Heart left ventricle (tissue), 16 donors: Measurements from ENCODE around the gene MREG. TPM values are rescaled to one million over a fixed set of nuclear protein-coding genes. Genes with fewer than 3 reads are reported as not detected.

ENCODE experiments used
- ATAC-seq, 4 donors: fragments of 200-7000 bp; cut with Tn5 transposase; one replicate each; pipeline ENCODE4 v1.9.1; 2020 to 2022; ENCODE audit warnings: moderate library complexity in 4 of 4, mild to moderate bottlenecking in 3 of 4, moderate number of reproducible peaks in 1 of 4
- DNase-seq, 5 donors: peaks; one replicate each; pipeline ENCODE4 v3.0.0-alpha.2; 2020
- H3K27ac ChIP-seq, 12 donors: fragments of 200-600 bp; sonication (generic) in 4 of 12; one replicate each; pipeline versions ENCODE4 v1.5.0 to v1.8.0; 2016 to 2022; ENCODE audit warnings: mild to moderate bottlenecking in 2 of 12
- H3K27me3 ChIP-seq, 9 donors: fragments of 200-600 bp; sonication (generic) in 2 of 9; one replicate each; pipeline versions ENCODE4 v1.5.1 to v1.8.0; 2016 to 2022; ENCODE audit warnings: mild to moderate bottlenecking in 3 of 9
- H3K36me3 ChIP-seq, 9 donors: fragments of 200-600 bp; sonication (generic) in 2 of 9; one replicate each; pipeline versions ENCODE4 v1.5.0 to v1.8.0; 2018 to 2022; ENCODE audit warnings: mild to moderate bottlenecking in 2 of 9
- H3K4me1 ChIP-seq, 12 donors: fragments of 200-600 bp; sonication (generic) in 4 of 12; one replicate each; pipeline versions ENCODE4 v1.5.0 to v1.8.0; 2016 to 2022; ENCODE audit warnings: mild to moderate bottlenecking in 3 of 12
- H3K4me3 ChIP-seq, 12 donors: fragments of 200-600 bp; sonication (generic) in 4 of 12; one replicate each; pipeline versions ENCODE4 v1.5.0 to v1.8.0; 2017 to 2022; ENCODE audit warnings: mild to moderate bottlenecking in 9 of 12, moderate library complexity in 4 of 12
- H3K9me3 ChIP-seq, 12 donors: fragments of 200-600 bp; sonication (generic) in 4 of 12; one replicate each; pipeline versions ENCODE4 v1.5.0 to v1.8.0; 2016 to 2022; ENCODE audit warnings: mild to moderate bottlenecking in 1 of 12
- CTCF ChIP-seq, 12 donors: fragments of 200-600 bp; sonication (generic) in 4 of 12; IDR thresholded peaks; one replicate each; pipeline versions ENCODE4 v1.5.0 to v1.8.0; 2018 to 2022; ENCODE audit warnings: antibody characterized with exemption in 12 of 12, mild to moderate bottlenecking in 5 of 12
- POLR2A ChIP-seq, 2 donors: fragments of 450-650 bp; IDR thresholded peaks; one replicate each; pipeline ENCODE4 v1.6.1; 2017; ENCODE audit warnings: antibody characterized with exemption in 2 of 2, mild to moderate bottlenecking in 2 of 2, moderate library complexity in 2 of 2
- WGBS, 4 donors: extraction: QIAGEN DNeasy Blood & Tissue Kit in 2 of 4; methylation state at CpG; one replicate each; pipeline versions ENCODE4 v1.1.5 to v1.1.7; 2013 to 2018; 5-methylcytosine and 5-hydroxymethylcytosine counted together
- intact Hi-C, 10 donors: fragments of 100-400 bp; cut with DNase I; formaldehyde crosslinking; loops; one replicate each; pipeline versions ENCODE4 v1.11.1 to v1.14.2; 2022
- polyA plus RNA-seq, 2 donors: library from polyadenylated mRNA; stranded (reverse); fragments of 200-250 nt; gene quantifications; one replicate each; pipeline ENCODE4 v1.2.3, GENCODE V29; 2013
- total RNA-seq, 9 donors: library from RNA; depleted of rRNA in 2 of 9; stranded (reverse); fragments of >200 nt in 2 of 9; fragmentation: NEBNext Ultra II Directional in 3 of 9; extraction: Animal tissue kit (Norgen Biotek cat#: 25700) in 3 of 9; gene quantifications; one replicate each; pipeline versions ENCODE4 v1.1.0 to v1.2.4, GENCODE V29; 2016 to 2023
- donor health status: ischemic (EF 13 %, LVEDD 7.1; RV severe dilation, severe dysfunction).
- donor health status: healthy with polysubstance abuse.
- donor health status: DM: no; HTN: yes; CAD: no.
- donor health status: DM: no; HTN: no; CAD: no.
- donor health status: ischemic (EF 25% LVEDD 6.9; RV normal size, moderate dysfunction).
- donor health status: ischemic (EF 25% LVEDD 5.7; RV mildly dilated, moderate dysfunction).
- donor health status: healthy.
- donor health status: DM: yes; HTN: yes; CAD: no.
- donor health status: ischemic (EF 35%, LVEDD 5.7; RV mildly dilated, moderate dysfunction).
- donor health status: nonischemic (EF 11% LVEDD 7.7; RV severe dilation, severe dysfunction).
- donor health status: DM: yes; HTN: yes; CAD: no.
- donor health status: PGD.
- donor health status: ischemic (EF 29% LVEDD 5.4; RV normal size, mild dysfunction).
- donor health status: nonischemic (EF 23%, LVEDD 6.1; RV moderate dilation, normal function).

MREG gene
- total and polyA plus RNA-seq, 11 donors = 0.14 to 2.4 (median 0.34) TPM; not detected in 1

- no peaks in the 10 kb centered on the region for H3K27me3 ChIP-seq
- ATAC-seq (no peak), DNase-seq (no peak)
- no peak overlapping the region for H3K4me3 ChIP-seq
- no peak for TF ChIP-seq POLR2A (IDR thresholded peaks at IDR 0.05)
- no peak for TF ChIP-seq CTCF (IDR thresholded peaks at IDR 0.05)
- H3K27ac ChIP-seq = no peak overlapping the region
- H3K9me3 ChIP-seq = no peaks in the 10 kb centered on the region
- peaks cover 0 to 46% (median 0%) of the 10 kb centered on the region in 12 donors for H3K4me1 ChIP-seq
- no peaks in the 10 kb centered on the region for H3K36me3 ChIP-seq
- intact Hi-C loops = no loop called here
- WGBS, 4 donors = 63 to 71% (median 66%) methylated on average over 3 of the region's 3 CpGs
These were observed 112.5 kb downstream of the MREG start for GRCh38 chr2:215900843-215901242.

GRCh38 chr2:215900203-215900611 is 113.1 kb downstream of the MREG start:
- no peak overlapping the region for H3K4me3 ChIP-seq
- intact Hi-C loops = no loop called here
- no peaks in the 10 kb centered on the region for H3K36me3 ChIP-seq
- no peaks in the 10 kb centered on the region for H3K9me3 ChIP-seq
- peaks cover 0 to 46% (median 0%) of the 10 kb centered on the region in 12 donors for H3K4me1 ChIP-seq
- no peaks in the 10 kb centered on the region for H3K27me3 ChIP-seq
- WGBS, 4 donors = 83 to 93% (median 89%) methylated on average over 3 to 4 of the region's 4 CpGs
- TF ChIP-seq POLR2A (IDR thresholded peaks at IDR 0.05) (no peak), CTCF (IDR thresholded peaks at IDR 0.05) (no peak)
- DNase-seq (no peak), ATAC-seq (peak in 2 of 4 donors; percentile 34 to 35)
- H3K27ac ChIP-seq = no peak overlapping the region

GRCh38 chr2:215899141-215900074 is 113.9 kb downstream of the MREG start:
- WGBS, 4 donors = 76 to 84% (median 84%) methylated on average over 14 of the region's 14 CpGs
- Histone ChIP-seq H3K9me3 (no peaks in the 10 kb centered on the region), H3K27me3 (no peaks in the 10 kb centered on the region), H3K4me1 (peaks cover 0 to 43% (median 0%) of the 10 kb centered on the region in 12 donors), H3K27ac (no peak overlapping the region), H3K4me3 (no peak overlapping the region), H3K36me3 (no peaks in the 10 kb centered on the region)
- TF ChIP-seq POLR2A (IDR thresholded peaks at IDR 0.05) = no peak
- TF ChIP-seq CTCF (IDR thresholded peaks at IDR 0.05) = no peak
- intact Hi-C loops = no loop called here
- no peak for ATAC-seq
- DNase-seq = no peak

- no peak for DNase-seq
- no peak for ATAC-seq
- no peaks in the 10 kb centered on the region for H3K27me3 ChIP-seq
- no peak overlapping the region for H3K4me3 ChIP-seq
- no peaks in the 10 kb centered on the region for H3K36me3 ChIP-seq
- no peak overlapping the region for H3K27ac ChIP-seq
- peaks cover 0 to 33% (median 0%) of the 10 kb centered on the region in 12 donors for H3K4me1 ChIP-seq
- intact Hi-C loops = no loop called here
- 53 to 79% (median 69%) methylated on average over 2 of the region's 2 CpGs for WGBS, 4 donors
- no peak for TF ChIP-seq CTCF (IDR thresholded peaks at IDR 0.05)
- no peak for TF ChIP-seq POLR2A (IDR thresholded peaks at IDR 0.05)
- no peaks in the 10 kb centered on the region for H3K9me3 ChIP-seq
These were observed 115.0 kb downstream of the MREG start for GRCh38 chr2:215898363-215898762.
